GM12892 (cell line): ENCODE results near the gene RSPH9. TPM values are rescaled to one million over a fixed set of nuclear protein-coding genes. Genes with fewer than 3 reads are reported as not detected.

Source experiments
- DNase-seq: peaks from one replicate; pipeline ENCODE4 v3.0.0; 2011; ENCODE audit not compliant: insufficient read length
- FAIRE-seq: peaks from 2 replicates; lab custom pipeline; 2011; peaks lifted over from hg19 to GRCh38; lab: Jason Lieb, UNC
- POLR2A ChIP-seq: IDR thresholded peaks from 2 replicates; pipeline ENCODE4 v1.6.1; 2011; ENCODE audit warnings: low read depth, low read length, control low read depth
- POLR2AphosphoS5 ChIP-seq: IDR thresholded peaks from 2 replicates; pipeline ENCODE4 v1.6.1; 2011; ENCODE audit warnings: low read depth, low read length, control low read depth
- TAF1 ChIP-seq: IDR thresholded peaks from 2 replicates; pipeline ENCODE4 v1.6.1; 2011; ENCODE audit warnings: low read depth, mild to moderate bottlenecking, control low read depth, low read length, borderline replicate concordance
- polyA plus RNA-seq: library from polyadenylated mRNA; unstranded; fragments of >200 nt; gene quantifications from one replicate; pipeline ENCODE4 v1.2.1, GENCODE V29; 2012; ENCODE audit warnings: missing spikeins, inconsistent platforms; ENCODE audit not compliant: missing spikeins

The RSPH9 gene, protein sequence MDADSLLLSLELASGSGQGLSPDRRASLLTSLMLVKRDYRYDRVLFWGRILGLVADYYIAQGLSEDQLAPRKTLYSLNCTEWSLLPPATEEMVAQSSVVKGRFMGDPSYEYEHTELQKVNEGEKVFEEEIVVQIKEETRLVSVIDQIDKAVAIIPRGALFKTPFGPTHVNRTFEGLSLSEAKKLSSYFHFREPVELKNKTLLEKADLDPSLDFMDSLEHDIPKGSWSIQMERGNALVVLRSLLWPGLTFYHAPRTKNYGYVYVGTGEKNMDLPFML
- 0.57 TPM for polyA plus RNA-seq

DNA sequence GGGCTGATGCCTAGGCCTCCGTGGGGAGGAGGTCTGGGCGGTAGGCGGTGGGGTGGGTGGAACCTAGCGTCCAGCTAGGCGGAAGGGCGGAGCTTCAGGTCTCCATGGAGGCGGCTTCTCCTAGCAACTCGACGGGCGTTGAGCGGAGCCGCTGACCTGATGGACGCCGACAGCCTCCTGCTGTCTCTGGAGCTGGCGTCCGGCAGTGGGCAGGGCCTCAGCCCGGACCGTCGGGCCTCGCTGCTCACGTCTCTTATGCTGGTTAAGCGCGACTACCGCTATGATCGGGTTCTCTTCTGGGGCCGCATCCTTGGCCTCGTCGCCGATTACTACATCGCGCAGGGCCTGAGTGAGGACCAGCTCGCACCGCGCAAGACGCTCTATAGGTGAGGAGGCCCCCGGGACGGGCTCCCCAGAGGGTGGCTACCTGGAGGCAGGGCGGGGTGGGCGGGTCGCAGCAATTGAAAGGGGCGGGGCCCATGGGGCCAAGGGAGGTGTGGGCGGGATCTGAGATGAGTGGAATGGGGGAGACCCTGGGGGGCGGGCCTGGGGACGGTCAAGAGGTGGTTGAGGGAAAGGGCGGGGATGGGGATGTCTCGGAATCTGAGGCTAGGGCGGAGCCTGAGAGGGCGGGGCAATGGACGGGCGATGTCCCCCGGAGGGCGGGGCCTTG lies at the start of gene RSPH9:
Gene RSPH9, plus strand, starts transcription at position 97 of the 673 bp plus-strand sequence. Its CDS starts 63 bp downstream, at position 160.
- TF ChIP-seq TAF1 (no peak), POLR2A (no peak), POLR2AphosphoS5 (no peak)
- FAIRE-seq (no peak), DNase-seq (peak; percentile 69)

DNA sequence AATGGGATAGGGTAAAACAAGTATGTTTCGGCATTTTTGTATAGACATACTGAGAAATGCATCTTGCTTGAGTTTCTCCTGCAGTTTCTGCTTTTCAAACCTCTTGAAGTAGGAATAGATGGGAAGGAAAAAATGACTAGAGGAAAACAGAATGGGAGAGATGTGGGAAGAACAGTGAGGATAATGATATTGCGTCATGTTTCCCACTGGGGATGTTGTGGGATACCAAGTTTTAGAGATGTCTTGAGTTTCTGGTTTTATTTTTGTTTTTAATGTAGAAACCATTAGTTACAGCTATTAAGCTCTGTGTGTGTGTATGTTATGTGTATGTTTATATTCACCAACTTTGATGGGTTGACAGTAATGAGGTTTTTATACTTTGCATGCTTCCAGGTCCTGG lies 44.2 kb upstream of the RSPH9 start:
- FAIRE-seq (no peak), DNase-seq (no peak)
- no peak for TF ChIP-seq TAF1
- TF ChIP-seq POLR2A = no peak

DNA sequence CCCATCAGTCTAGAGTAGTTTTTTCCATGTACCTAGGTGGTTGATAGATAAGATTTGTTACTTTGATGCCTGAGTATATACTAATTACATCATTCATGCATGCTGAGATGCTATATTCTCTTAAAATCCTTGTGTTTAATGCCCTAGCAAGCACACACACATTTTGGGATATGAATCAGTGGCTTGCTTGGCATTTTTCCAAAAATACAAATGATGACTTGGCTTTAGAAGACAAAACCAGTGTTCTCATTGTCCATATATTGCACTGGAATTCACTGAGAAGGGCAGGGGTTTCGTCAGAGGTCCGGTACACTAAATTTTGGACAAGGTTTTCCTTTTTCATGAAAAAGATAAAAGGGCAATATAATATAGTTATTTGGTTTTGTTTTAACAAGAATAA lies 40.7 kb upstream of the RSPH9 start:
- FAIRE-seq (no peak), DNase-seq (no peak)
- no peak for TF ChIP-seq TAF1
- TF ChIP-seq POLR2AphosphoS5 = no peak
- no peak for TF ChIP-seq POLR2A

DNA sequence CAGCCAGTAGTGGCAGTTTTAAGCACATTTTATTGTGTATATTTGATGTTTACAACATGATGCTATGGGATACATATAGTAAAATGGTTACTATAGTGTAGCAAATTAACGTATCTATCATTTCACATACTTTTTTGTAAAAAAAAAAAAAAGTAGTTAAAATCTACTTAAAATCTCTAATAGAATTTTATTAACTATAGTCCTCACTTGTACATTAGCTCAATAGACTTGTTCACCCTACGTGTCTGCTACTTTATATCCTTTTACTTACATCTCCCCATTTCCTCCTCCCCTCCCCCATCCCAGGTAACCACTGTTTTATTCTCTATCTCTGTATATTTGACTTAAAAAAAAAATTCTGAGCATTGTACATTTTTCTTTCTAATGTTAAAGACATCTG lies 38.8 kb upstream of the RSPH9 start:
- DNase-seq (no peak), FAIRE-seq (no peak)
- TF ChIP-seq POLR2AphosphoS5 = no peak

DNA sequence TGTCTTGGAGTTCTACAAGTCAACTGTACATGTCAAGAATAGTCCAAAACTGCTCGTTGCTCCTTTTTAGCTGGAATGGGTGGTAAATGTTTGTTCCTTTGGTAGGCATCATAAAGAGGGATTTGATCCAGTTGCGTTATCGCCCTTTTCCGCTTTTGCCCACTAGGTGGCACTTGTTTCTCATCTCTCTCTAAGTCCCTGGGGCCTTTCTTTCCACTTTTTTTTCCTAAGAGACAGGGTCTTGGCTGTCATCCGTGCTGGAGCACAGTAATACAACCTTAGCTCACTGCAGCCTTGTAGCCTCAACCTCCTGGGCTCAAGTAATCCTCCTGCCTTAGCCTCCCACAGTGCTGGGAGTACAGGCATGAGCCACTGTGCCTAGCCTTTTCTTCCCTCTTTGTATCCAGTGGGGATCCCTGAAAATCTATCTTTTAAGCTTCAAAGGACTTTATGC lies 36.5 kb upstream of the RSPH9 start:
- no peak for DNase-seq
- TF ChIP-seq TAF1 (no peak), POLR2A (no peak), POLR2AphosphoS5 (no peak)
- FAIRE-seq = peak; percentile 42

DNA sequence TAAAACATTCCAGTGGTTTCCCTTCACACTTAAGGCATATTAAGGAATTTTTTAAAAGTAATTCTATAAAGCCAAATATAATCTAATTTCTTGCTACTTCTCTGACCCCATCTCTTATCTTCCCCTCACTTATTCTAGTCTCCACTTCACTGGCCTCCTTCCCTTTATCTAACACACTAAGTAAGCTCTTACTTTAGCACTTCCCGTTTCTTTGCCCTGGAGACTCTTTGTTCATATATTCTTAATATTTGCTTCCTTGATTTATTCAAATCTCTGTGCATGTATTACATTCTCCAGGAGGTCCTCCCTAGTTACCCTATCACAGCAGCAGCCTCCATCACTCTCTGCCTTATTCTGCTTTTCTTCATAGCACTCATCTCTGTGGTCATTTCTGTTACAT lies 36.0 kb upstream of the RSPH9 start:
- DNase-seq (no peak), FAIRE-seq (no peak)
- TF ChIP-seq POLR2A (no peak), TAF1 (no peak), POLR2AphosphoS5 (no peak)

DNA sequence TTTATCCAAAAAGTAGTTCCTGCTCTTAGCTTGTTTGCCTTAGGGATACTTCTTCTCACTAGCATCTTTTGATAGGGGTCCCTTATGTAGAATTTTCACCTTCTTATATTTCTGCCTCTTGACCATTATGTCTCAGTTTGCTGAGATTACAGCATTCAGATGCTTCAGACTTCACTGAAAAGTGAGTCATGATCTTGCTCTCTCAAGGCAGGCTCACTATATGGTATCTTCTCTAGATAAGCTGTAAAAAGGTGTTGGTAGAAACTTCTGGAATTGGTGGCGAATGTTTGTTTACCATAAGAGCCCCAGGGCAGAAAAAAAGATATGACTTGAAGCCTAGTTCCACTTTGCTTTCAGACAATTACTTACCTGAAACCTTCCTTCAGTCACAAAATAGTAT lies 35.4 kb upstream of the RSPH9 start:
- FAIRE-seq = no peak

DNA sequence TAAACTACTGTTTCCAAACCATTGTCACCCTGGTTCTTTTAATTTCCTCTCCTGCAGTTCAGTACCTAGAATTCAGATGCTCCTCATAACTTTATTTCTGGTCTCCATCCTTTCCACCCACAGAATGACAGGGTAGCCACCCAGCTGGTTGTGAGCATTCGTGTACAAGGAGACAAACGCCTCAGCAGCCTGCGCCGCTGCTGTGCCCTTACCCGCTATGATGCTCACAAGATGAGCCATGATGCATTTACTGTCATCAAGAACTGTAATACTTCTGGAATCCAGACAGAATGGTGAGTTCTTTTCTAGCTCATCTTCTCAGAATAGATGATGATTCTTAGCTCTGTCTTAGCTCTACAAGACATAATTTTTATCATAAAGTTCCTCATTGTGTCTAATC lies 34.4 kb upstream of the RSPH9 start:
- TF ChIP-seq TAF1 = no peak
- TF ChIP-seq POLR2AphosphoS5 = no peak
- no peak for TF ChIP-seq POLR2A
- DNase-seq = no peak
- no peak for FAIRE-seq

More for the DNA sequence above, 35.4 kb upstream of the RSPH9 start:
- no peak for DNase-seq
- no peak for TF ChIP-seq POLR2AphosphoS5
- TF ChIP-seq TAF1 = no peak
- TF ChIP-seq POLR2A = no peak

DNA sequence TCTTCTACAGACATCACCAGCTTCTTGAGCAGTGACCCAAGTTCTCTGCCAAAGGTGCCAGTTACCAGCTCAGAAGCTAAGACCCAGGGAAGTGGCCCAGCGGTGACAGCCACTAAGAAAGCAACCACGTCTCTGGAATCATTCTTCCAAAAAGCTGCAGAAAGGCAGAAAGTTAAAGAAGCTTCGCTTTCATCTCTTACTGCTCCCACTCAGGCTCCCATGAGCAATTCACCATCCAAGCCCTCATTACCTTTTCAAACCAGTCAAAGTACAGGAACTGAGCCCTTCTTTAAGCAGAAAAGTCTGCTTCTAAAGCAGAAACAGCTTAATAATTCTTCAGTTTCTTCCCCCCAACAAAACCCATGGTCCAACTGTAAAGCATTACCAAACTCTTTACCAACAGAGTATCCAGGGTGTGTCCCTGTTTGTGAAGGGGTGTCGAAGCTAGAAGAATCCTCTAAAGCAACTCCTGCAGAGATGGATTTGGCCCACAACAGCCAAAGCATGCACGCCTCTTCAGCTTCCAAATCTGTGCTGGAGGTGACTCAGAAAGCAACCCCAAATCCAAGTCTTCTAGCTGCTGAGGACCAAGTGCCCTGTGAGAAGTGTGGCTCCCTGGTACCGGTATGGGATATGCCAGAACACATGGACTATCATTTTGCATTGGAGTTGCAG lies 31.0 kb upstream of the RSPH9 start:
- FAIRE-seq (no peak), DNase-seq (no peak)
- TF ChIP-seq POLR2A = no peak
- no peak for TF ChIP-seq POLR2AphosphoS5
- TF ChIP-seq TAF1 = no peak

DNA sequence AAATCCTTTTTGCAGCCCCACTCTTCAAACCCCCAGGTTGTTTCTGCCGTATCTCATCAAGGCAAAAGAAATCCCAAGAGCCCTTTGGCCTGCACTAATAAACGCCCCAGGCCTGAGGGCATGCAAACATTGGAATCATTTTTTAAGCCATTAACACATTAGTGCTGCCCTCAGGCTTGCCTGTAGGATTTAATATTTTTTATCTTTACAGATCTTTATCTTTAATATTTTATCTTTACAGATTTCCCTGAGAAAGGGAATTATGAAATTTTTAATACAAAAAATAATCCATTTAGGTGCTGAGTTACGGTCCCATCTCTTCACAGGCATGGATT lies 30.5 kb upstream of the RSPH9 start:
- TF ChIP-seq TAF1 (no peak), POLR2AphosphoS5 (no peak), POLR2A (no peak)
- no peak for DNase-seq
- FAIRE-seq = no peak

DNA sequence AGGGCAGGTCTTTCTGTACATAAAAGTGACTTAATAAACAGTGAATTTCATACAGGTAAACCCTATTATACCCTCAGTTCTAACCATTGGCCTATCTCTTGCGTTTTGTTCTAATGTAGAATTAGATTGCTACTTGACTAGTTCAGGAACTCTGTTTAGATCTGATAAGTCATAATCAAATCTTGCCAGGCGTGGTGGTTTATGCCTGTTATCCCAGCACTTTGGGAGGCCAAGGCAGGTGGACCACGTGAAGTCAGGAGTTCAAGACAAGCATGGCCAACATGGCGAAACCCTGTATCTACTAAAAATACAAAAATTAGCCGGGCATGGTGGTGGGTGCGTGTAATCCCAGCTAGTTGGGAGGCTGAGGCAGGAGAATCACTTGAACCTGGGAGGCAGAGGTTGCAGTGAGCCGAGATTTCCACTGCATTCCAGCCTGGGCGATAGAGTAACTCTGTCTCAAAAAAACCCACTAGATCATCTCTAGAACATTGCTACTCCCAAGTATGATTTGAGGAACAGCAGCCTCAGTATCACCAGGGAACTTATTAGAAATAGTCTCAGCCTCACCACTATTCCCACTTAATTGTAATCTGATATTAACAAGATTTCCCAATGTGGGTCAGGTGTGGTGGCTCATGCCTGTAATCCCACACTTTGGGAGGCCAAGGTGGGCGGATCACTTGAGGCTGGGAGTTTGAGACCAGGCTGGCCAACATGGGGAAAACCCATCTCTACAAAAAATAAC lies 27.9 kb upstream of the RSPH9 start:
- TF ChIP-seq POLR2A (no peak), TAF1 (no peak), POLR2AphosphoS5 (no peak)
- FAIRE-seq (no peak), DNase-seq (no peak)

DNA sequence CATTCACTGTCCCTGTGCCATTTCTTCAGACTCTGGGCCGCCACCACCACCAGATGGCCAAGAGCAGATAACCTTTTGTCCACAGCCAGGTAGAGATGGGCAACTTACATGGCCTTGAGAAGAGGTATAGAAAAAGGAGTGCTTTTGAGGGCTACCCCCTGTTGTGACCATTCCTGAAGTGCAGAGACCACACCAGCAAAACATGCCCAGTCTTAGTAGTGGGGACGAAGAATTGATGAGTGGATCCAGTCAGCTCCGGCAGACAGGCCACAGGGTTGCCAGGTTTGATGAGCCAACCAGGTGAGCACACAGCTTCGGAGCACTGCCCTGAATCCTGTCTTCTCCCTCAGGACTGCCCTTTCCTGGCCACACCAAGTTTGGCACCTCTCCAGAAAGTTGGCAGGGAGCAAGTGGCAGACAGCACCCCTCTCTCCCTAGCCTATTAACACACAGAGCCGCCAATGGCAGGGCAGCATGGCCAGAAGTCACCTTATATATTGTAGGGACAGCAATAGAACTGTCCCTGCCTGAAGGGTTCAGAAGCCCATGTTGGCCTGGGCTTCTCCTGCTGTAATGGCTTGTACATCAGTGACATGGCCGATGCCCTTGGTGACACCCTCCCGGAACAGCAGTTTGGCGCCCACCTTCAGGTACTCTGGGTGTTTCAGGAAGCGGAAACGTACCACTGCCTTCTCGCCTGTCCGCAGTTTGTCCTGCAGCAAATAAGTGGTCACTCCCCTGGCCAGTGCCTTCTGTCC lies 23.6 kb upstream of the RSPH9 start:
- DNase-seq (no peak), FAIRE-seq (no peak)
- TF ChIP-seq TAF1 (no peak), POLR2AphosphoS5 (no peak), POLR2A (no peak)
